Measurements from ENCODE around the gene GAB2. TPM values are rescaled to one million over a fixed set of nuclear protein-coding genes. Genes with fewer than 3 reads are reported as not detected.

GAB2 gene
- total RNA-seq, 1 experiment from 2014 or later: 10.6 TPM

- no TSS peak for BruUV-seq (replicated peaks)
- intact Hi-C loops (cut with micrococcal nuclease; ENCODE audit: unreplicated experiment): loop anchor here (10.0 kb wide), 1 partner anchor 65 kb away; no protein-coding TSS in a partner anchor
- H3K4me3 Mint-ChIP-seq (ENCODE audit: low read depth, unreplicated experiment): no peak overlapping the region
- no peaks in the 10 kb centered on the region for H3K27me3 Mint-ChIP-seq (ENCODE audit: unreplicated experiment)
- TF ChIP-seq CTCF (IDR thresholded peaks at IDR 0.05; ENCODE audit: unreplicated experiment): no peak
- no peaks in the 10 kb centered on the region for H3K36me3 Mint-ChIP-seq (ENCODE audit: insufficient read depth, unreplicated experiment)
- no peak overlapping the region for H3K27ac Mint-ChIP-seq (ENCODE audit: unreplicated experiment)
- CTCF ChIA-PET: no interaction called here
- peaks cover 11% of the 10 kb centered on the region for H3K4me1 Mint-ChIP-seq (ENCODE audit: low read depth, unreplicated experiment)
- H3K9me3 Mint-ChIP-seq (ENCODE audit: low read depth, unreplicated experiment): no peaks in the 10 kb centered on the region
- no peak for DNase-seq
These were observed 77.7 kb downstream of the GAB2 start for GRCh38 chr11:78339945-78340344.

- DNase-seq: no peak
- CTCF ChIA-PET: no interaction called here
- Mint-ChIP-seq H3K36me3 (ENCODE audit: insufficient read depth, unreplicated experiment) (no peaks in the 10 kb centered on the region), H3K27me3 (ENCODE audit: unreplicated experiment) (no peaks in the 10 kb centered on the region), H3K4me3 (ENCODE audit: low read depth, unreplicated experiment) (no peak overlapping the region), H3K9me3 (ENCODE audit: low read depth, unreplicated experiment) (no peaks in the 10 kb centered on the region), H3K27ac (ENCODE audit: unreplicated experiment) (no peak overlapping the region), H3K4me1 (ENCODE audit: low read depth, unreplicated experiment) (peaks cover 10% of the 10 kb centered on the region)
- intact Hi-C loops (cut with micrococcal nuclease; ENCODE audit: unreplicated experiment): no loop called here
- BruUV-seq (replicated peaks): no TSS peak
- TF ChIP-seq CTCF (IDR thresholded peaks at IDR 0.05; ENCODE audit: unreplicated experiment): no peak
These were observed 78.1 kb downstream of the GAB2 start for GRCh38 chr11:78339483-78339882.

- no peak for TF ChIP-seq CTCF (IDR thresholded peaks at IDR 0.05; ENCODE audit: unreplicated experiment)
- Mint-ChIP-seq H3K4me1 (ENCODE audit: low read depth, unreplicated experiment) (peaks cover 3% of the 10 kb centered on the region), H3K4me3 (ENCODE audit: low read depth, unreplicated experiment) (no peak overlapping the region), H3K27me3 (ENCODE audit: unreplicated experiment) (no peaks in the 10 kb centered on the region), H3K27ac (ENCODE audit: unreplicated experiment) (no peak overlapping the region), H3K9me3 (ENCODE audit: low read depth, unreplicated experiment) (no peaks in the 10 kb centered on the region), H3K36me3 (ENCODE audit: insufficient read depth, unreplicated experiment) (no peaks in the 10 kb centered on the region)
- CTCF ChIA-PET: no interaction called here
- BruUV-seq (replicated peaks): no TSS peak
- no peak for DNase-seq
- intact Hi-C loops (cut with micrococcal nuclease; ENCODE audit: unreplicated experiment): no loop called here
These were observed 78.9 kb downstream of the GAB2 start for GRCh38 chr11:78338702-78339101.

- Mint-ChIP-seq H3K36me3 (ENCODE audit: insufficient read depth, unreplicated experiment) (no peaks in the 10 kb centered on the region), H3K4me1 (ENCODE audit: low read depth, unreplicated experiment) (no peaks in the 10 kb centered on the region), H3K27me3 (ENCODE audit: unreplicated experiment) (no peaks in the 10 kb centered on the region), H3K9me3 (ENCODE audit: low read depth, unreplicated experiment) (no peaks in the 10 kb centered on the region), H3K27ac (ENCODE audit: unreplicated experiment) (no peak overlapping the region), H3K4me3 (ENCODE audit: low read depth, unreplicated experiment) (no peak overlapping the region)
- TF ChIP-seq CTCF (IDR thresholded peaks at IDR 0.05; ENCODE audit: unreplicated experiment): no peak
- DNase-seq: no peak
- CTCF ChIA-PET: no interaction called here
- no TSS peak for BruUV-seq (replicated peaks)
- intact Hi-C loops (cut with micrococcal nuclease; ENCODE audit: unreplicated experiment): no loop called here
These were observed 79.5 kb downstream of the GAB2 start for GRCh38 chr11:78338138-78338537.

GRCh38 chr11:78337554-78337924 lies 80.1 kb downstream of the GAB2 start:
- Mint-ChIP-seq H3K4me3 (ENCODE audit: low read depth, unreplicated experiment) (no peak overlapping the region), H3K36me3 (ENCODE audit: insufficient read depth, unreplicated experiment) (no peaks in the 10 kb centered on the region), H3K4me1 (ENCODE audit: low read depth, unreplicated experiment) (no peaks in the 10 kb centered on the region), H3K27ac (ENCODE audit: unreplicated experiment) (no peak overlapping the region), H3K27me3 (ENCODE audit: unreplicated experiment) (no peaks in the 10 kb centered on the region), H3K9me3 (ENCODE audit: low read depth, unreplicated experiment) (no peaks in the 10 kb centered on the region)
- TF ChIP-seq CTCF (IDR thresholded peaks at IDR 0.05; ENCODE audit: unreplicated experiment): no peak
- intact Hi-C loops (cut with micrococcal nuclease; ENCODE audit: unreplicated experiment): no loop called here
- CTCF ChIA-PET: no interaction called here
- no TSS peak for BruUV-seq (replicated peaks)
- DNase-seq: no peak

Measured in Calu3 (cell line).